NB4 (cell line): ENCODE measurements around the gene ADORA1.

ENCODE experiments used
- MAX ChIP-seq: IDR thresholded peaks from 2 replicates; pipeline ENCODE4 v1.6.1; 2011; ENCODE audit warnings: low read depth, low read length
- POLR2A ChIP-seq: IDR thresholded peaks from 2 replicates; pipeline ENCODE4 v1.6.1; 2011; ENCODE audit warnings: mild to moderate bottlenecking; ENCODE audit not compliant: insufficient read length; ENCODE audit errors: extremely low read depth
- TF ChIP-seq, protein P1 (sequence below): IDR thresholded peaks from one replicate; pipeline ENCODE4 v1.5.1; 2012; ENCODE audit warnings: low read depth, low read length

DNA sequence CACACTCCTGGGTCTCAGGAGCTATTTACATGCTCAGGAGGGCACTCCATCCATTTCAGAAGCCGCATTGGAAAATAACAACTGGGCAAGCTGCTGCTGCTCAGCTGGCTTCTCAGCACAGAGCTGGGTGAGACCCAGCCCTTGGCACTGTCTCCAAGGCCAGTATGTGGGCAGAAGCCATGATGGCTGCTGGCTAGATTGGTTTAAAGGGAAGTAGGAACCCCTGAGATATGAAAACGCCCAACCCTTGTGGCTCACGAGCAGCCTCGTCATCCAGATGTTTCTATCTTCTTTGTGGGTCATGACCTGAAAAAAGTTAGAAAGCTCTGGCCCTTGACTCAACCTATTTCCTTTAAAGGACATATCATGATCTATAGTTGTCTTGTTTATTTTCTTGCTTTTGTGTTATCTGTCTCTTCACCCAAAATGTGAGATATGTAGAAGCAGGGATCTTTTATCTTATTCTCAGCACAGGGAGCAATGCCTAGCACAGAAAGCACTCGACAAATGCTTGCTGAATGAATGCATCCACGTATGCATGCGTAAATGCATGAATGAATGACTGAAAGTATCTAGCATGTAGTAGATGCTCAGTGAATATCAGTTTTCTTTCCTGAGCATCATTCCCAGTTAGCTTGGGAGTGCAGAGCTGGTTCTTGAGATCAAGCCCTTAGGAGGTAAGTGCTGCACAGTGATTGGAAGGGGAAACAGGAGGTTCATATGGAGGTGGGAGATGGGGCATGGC lies 36.5 kb downstream of the ADORA1 start:
- TF ChIP-seq, protein P1, sequence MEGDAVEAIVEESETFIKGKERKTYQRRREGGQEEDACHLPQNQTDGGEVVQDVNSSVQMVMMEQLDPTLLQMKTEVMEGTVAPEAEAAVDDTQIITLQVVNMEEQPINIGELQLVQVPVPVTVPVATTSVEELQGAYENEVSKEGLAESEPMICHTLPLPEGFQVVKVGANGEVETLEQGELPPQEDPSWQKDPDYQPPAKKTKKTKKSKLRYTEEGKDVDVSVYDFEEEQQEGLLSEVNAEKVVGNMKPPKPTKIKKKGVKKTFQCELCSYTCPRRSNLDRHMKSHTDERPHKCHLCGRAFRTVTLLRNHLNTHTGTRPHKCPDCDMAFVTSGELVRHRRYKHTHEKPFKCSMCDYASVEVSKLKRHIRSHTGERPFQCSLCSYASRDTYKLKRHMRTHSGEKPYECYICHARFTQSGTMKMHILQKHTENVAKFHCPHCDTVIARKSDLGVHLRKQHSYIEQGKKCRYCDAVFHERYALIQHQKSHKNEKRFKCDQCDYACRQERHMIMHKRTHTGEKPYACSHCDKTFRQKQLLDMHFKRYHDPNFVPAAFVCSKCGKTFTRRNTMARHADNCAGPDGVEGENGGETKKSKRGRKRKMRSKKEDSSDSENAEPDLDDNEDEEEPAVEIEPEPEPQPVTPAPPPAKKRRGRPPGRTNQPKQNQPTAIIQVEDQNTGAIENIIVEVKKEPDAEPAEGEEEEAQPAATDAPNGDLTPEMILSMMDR, result no peak
- TF ChIP-seq MAX (no peak), POLR2A (no peak)
